H1 (cell line): ENCODE results near the gene XYLB. TPM values are rescaled to one million over a fixed set of nuclear protein-coding genes. Genes with fewer than 3 reads are reported as not detected.
A peak's percentile ranks its signal among the peaks of the same experiment; 100 is the strongest.

Source experiments
- CTCF ChIA-PET: fragments of 300-600 bp; sonication (Branson Sonifier 250); formaldehyde crosslinking; loops from one replicate; lab custom pipeline; 2021; ENCODE audit not compliant: partially characterized antibody; lab: Charles Lee
- POLR2A ChIA-PET: fragments of 300-600 bp; sonication (Branson Sonifier 250); formaldehyde crosslinking; loops from one replicate; lab custom pipeline; 2021; ENCODE audit warnings: inconsistent platforms; ENCODE audit not compliant: partially characterized antibody; lab: Charles Lee
- DNase-seq, 2 experiments: peaks; one replicate each; pipeline versions ENCODE4 v3.0.0 to v3.0.0-alpha.2; 2010 to 2022; ENCODE audit warnings: low spot score in 2 of 2, low read depth in 1 of 2, mixed read lengths in 1 of 2
- FAIRE-seq: peaks from 2 replicates; lab custom pipeline; 2011; peaks lifted over from hg19 to GRCh38; lab: Jason Lieb, UNC
- H2AFZ ChIP-seq: 2 replicates; pipeline ENCODE4 v1.8.1; 2012; ENCODE audit warnings: low read length, inconsistent platforms
- H2AK5ac ChIP-seq: 2 replicates; pipeline ENCODE4 v1.6.1; 2013; ENCODE audit warnings: low read depth, low read length
- H2BK120ac ChIP-seq: replicated peaks from 2 replicates; pipeline ENCODE3; 2013; ENCODE audit warnings: low read depth, low read length, inconsistent platforms
- H2BK12ac ChIP-seq: 2 replicates; pipeline ENCODE4 v1.6.1; 2013; ENCODE audit warnings: low read depth, low read length
- H2BK15ac ChIP-seq: 2 replicates; pipeline ENCODE4 v1.6.1; 2013; ENCODE audit warnings: low read length
- H2BK20ac ChIP-seq: 2 replicates; pipeline ENCODE4 v1.6.1; 2013; ENCODE audit warnings: low read length
- H2BK5ac ChIP-seq: 2 replicates; pipeline ENCODE4 v1.6.1; 2013; ENCODE audit warnings: low read depth, low read length
- H3K14ac ChIP-seq: 2 replicates; pipeline ENCODE4 v1.6.1; 2013; ENCODE audit warnings: inconsistent platforms; ENCODE audit not compliant: insufficient read length
- H3K18ac ChIP-seq: 2 replicates; pipeline ENCODE4 v1.6.1; 2013; ENCODE audit warnings: low read length; ENCODE audit errors: extremely low read depth
- H3K23ac ChIP-seq: 2 replicates; pipeline ENCODE4 v1.6.1; 2013; ENCODE audit warnings: inconsistent platforms; ENCODE audit not compliant: insufficient read length
- H3K23me2 ChIP-seq: 2 replicates; pipeline ENCODE4 v1.6.1; 2013; ENCODE audit warnings: low read depth, low read length
- H3K27ac ChIP-seq: 2 replicates; pipeline ENCODE4 v1.6.1; 2011; ENCODE audit warnings: low read depth, low read length, inconsistent platforms
- H3K27me3 ChIP-seq, 4 experiments: replicated peaks in 1 of 4; 1 replicate in 1 of 4; 2 replicates in 3 of 4; pipeline versions ENCODE4 v1.6.1 to v1.8.1; 2011 to 2013; ENCODE audit warnings: low read length in 3 of 4, mild to moderate bottlenecking in 3 of 4, inconsistent platforms in 2 of 4, mixed read lengths in 2 of 4, moderate library complexity in 1 of 4; ENCODE audit not compliant: control insufficient read depth in 3 of 4, insufficient read depth in 3 of 4; ENCODE audit errors: extremely low read depth in 1 of 4
- H3K36me3 ChIP-seq, 4 experiments: 2 replicates each; pipeline versions ENCODE4 v1.6.1 to v1.8.1; 2011 to 2013; ENCODE audit warnings: mild to moderate bottlenecking in 4 of 4, low read length in 3 of 4, moderate library complexity in 2 of 4, control low read depth in 1 of 4, inconsistent platforms in 1 of 4; ENCODE audit not compliant: insufficient read depth in 4 of 4, control insufficient read depth in 2 of 4
- H3K4ac ChIP-seq: replicated peaks from 2 replicates; pipeline ENCODE3; 2013; ENCODE audit warnings: low read length, low read depth, mixed read lengths, inconsistent platforms; ENCODE audit not compliant: insufficient read length
- H3K4me1 ChIP-seq, 4 experiments: replicated peaks in 1 of 4; 1 replicate in 1 of 4; 2 replicates in 3 of 4; pipeline versions ENCODE4 v1.6.1 to v1.8.1; 2011 to 2013; ENCODE audit warnings: low read length in 3 of 4, inconsistent platforms in 2 of 4, mixed read lengths in 1 of 4; ENCODE audit not compliant: insufficient read depth in 4 of 4, control insufficient read depth in 3 of 4
- H3K4me2 ChIP-seq, 2 experiments: 2 replicates each; pipeline versions ENCODE4 v1.6.1 to v1.8.1; 2011 to 2013; ENCODE audit warnings: low read depth in 2 of 2, low read length in 2 of 2, control low read depth in 1 of 2, inconsistent platforms in 1 of 2, mild to moderate bottlenecking in 1 of 2; ENCODE audit not compliant: insufficient read depth in 1 of 2
- H3K4me3 ChIP-seq, 4 experiments: fragments of 200-600, 300-600 bp in 1 of 4; sonication (generic), shearing (Covaris generic), sonication (Bioruptor Twin) in 1 of 4; 2 replicates each; pipeline versions ENCODE4 v1.5.1 to v1.8.1; 2011 to 2016; ENCODE audit warnings: low read length in 4 of 4, low read depth in 3 of 4, control low read depth in 2 of 4, inconsistent platforms in 2 of 4, mild to moderate bottlenecking in 2 of 4, mixed read lengths in 1 of 4, moderate library complexity in 1 of 4; ENCODE audit not compliant: insufficient read depth in 2 of 4; ENCODE audit errors: extremely low read depth in 1 of 4
- H3K56ac ChIP-seq: replicated peaks from 2 replicates; pipeline ENCODE3; 2013; ENCODE audit warnings: low read depth, mild to moderate bottlenecking, mixed read lengths, low read length, inconsistent platforms; ENCODE audit not compliant: insufficient read length
- H3K79me1 ChIP-seq: 2 replicates; pipeline ENCODE4 v1.6.1; 2013; ENCODE audit warnings: low read depth, low read length, control low read depth
- H3K79me2 ChIP-seq, 2 experiments: 2 replicates each; pipeline versions ENCODE4 v1.6.1 to v1.8.1; 2012 to 2013; ENCODE audit warnings: low read length in 2 of 2, mild to moderate bottlenecking in 2 of 2, inconsistent platforms in 1 of 2; ENCODE audit not compliant: insufficient read depth in 2 of 2, control insufficient read depth in 1 of 2
- H3K9ac ChIP-seq, 4 experiments: replicated peaks in 1 of 4; 1 replicate in 1 of 4; 2 replicates in 3 of 4; pipeline versions ENCODE4 v1.6.1 to v1.8.1; 2011 to 2013; ENCODE audit warnings: low read depth in 3 of 4, low read length in 3 of 4, control low read depth in 2 of 4, mild to moderate bottlenecking in 2 of 4, moderate library complexity in 2 of 4, inconsistent platforms in 1 of 4; ENCODE audit errors: extremely low read depth in 1 of 4
- H3K9me3 ChIP-seq, 2 experiments: 2 replicates each; pipeline versions ENCODE4 v1.6.1 to v1.8.1; 2012 to 2013; ENCODE audit warnings: mild to moderate bottlenecking in 2 of 2, moderate library complexity in 2 of 2, control low read depth in 1 of 2, inconsistent platforms in 1 of 2, low read depth in 1 of 2, low read length in 1 of 2, mixed read lengths in 1 of 2; ENCODE audit not compliant: insufficient read depth in 2 of 2
- H4K20me1 ChIP-seq, 2 experiments: replicated peaks in 1 of 2; 2 replicates each; pipeline versions ENCODE3 to v1.8.1; 2011 to 2013; ENCODE audit warnings: inconsistent platforms in 2 of 2, low read length in 2 of 2, mild to moderate bottlenecking in 1 of 2; ENCODE audit not compliant: insufficient read depth in 2 of 2, control insufficient read depth in 1 of 2
- H4K5ac ChIP-seq: 2 replicates; pipeline ENCODE4 v1.6.1; 2013; ENCODE audit warnings: low read length, low read depth, mixed read lengths, inconsistent platforms; ENCODE audit not compliant: insufficient read length
- H4K8ac ChIP-seq: 2 replicates; pipeline ENCODE4 v1.8.0; 2013; ENCODE audit warnings: mild to moderate bottlenecking, moderate library complexity, low read length, inconsistent platforms; ENCODE audit not compliant: insufficient read depth; ENCODE audit errors: extremely low read depth
- H4K91ac ChIP-seq: replicated peaks from 2 replicates; pipeline ENCODE3; 2013; ENCODE audit warnings: low read length, mixed read lengths, inconsistent platforms; ENCODE audit not compliant: insufficient read length
- BACH1 ChIP-seq: IDR thresholded peaks from 2 replicates; pipeline ENCODE4 v1.6.1; 2012; ENCODE audit warnings: low read length, improper control_type of control experiment
- CHD1 ChIP-seq: IDR thresholded peaks from 2 replicates; pipeline ENCODE4 v1.6.1; 2012; ENCODE audit warnings: low read depth, low read length, improper control_type of control experiment
- E2F6 ChIP-seq: IDR thresholded peaks from 2 replicates; pipeline ENCODE4 v1.6.1; 2012; ENCODE audit warnings: inconsistent platforms
- GTF2F1 ChIP-seq: IDR thresholded peaks from 2 replicates; pipeline ENCODE4 v1.6.1; 2012; ENCODE audit warnings: low read depth, low read length, improper control_type of control experiment, borderline replicate concordance
- JUND ChIP-seq: IDR thresholded peaks from 2 replicates; pipeline ENCODE4 v1.6.1; 2011; ENCODE audit warnings: mild to moderate bottlenecking, improper control_type of control experiment, low read length
- KDM1A ChIP-seq: fragments of 200-600, 300-600 bp; sonication (generic); IDR thresholded peaks from 2 replicates; pipeline ENCODE4 v1.7.1; 2016; ENCODE audit warnings: mild to moderate bottlenecking, low read length, borderline replicate concordance
- MAX ChIP-seq: IDR thresholded peaks from 2 replicates; pipeline ENCODE4 v1.6.1; 2012; ENCODE audit warnings: inconsistent platforms
- TBP ChIP-seq: IDR thresholded peaks from 2 replicates; pipeline ENCODE4 v1.6.1; 2011; ENCODE audit warnings: low read depth, low read length, improper control_type of control experiment
- TEAD4 ChIP-seq: IDR thresholded peaks from 2 replicates; pipeline ENCODE4 v1.6.1; 2012; ENCODE audit warnings: low read depth, low read length, inconsistent platforms, mixed read lengths
- ZNF274 ChIP-seq: IDR thresholded peaks from 2 replicates; pipeline ENCODE4 v1.7.0; 2012; ENCODE audit warnings: low read length, borderline replicate concordance; ENCODE audit errors: extremely low read depth
- WGBS, 2 experiments: shearing (Covaris generic) in 1 of 2; methylation state at CpG; one replicate each; pipeline versions ENCODE4 v1.1.6 to v1.1.7; 2013 to 2015; ENCODE audit warnings: low lambda C conversion rate in 2 of 2, mixed read lengths in 2 of 2, inconsistent platforms in 1 of 2, low coverage in 1 of 2, missing lambda C conversion rate in 1 of 2; ENCODE audit not compliant: insufficient replicate concordance in 2 of 2, insufficient coverage in 1 of 2, insufficient read length in 1 of 2; ENCODE audit errors: extremely low coverage in 1 of 2, missing lambda C conversion rate in 1 of 2; 5-methylcytosine and 5-hydroxymethylcytosine counted together
- polyA plus RNA-seq, 7 experiments: library from polyadenylated mRNA; depleted of rRNA in 3 of 7; stranded (reverse) in 5 of 7; unstranded in 2 of 7; fragments of >200 nt in 5 of 7; fragments of 200-250 nt in 2 of 7; gene quantifications; 1 replicate in 5 of 7; 2 replicates in 1 of 7; 4 replicates in 1 of 7; pipeline versions ENCODE4 v1.2.1 to v1.2.3, GENCODE V29; 2011 to 2013; ENCODE audit warnings: missing spikeins in 2 of 7, mixed read lengths in 2 of 7
- total RNA-seq: library from RNA; stranded (reverse); fragmentation: NEBNext Ultra II Directional; extraction: Animal tissue kit (Norgen Biotek cat#: 25700); gene quantifications from 2 replicates; pipeline ENCODE4 v1.2.1, GENCODE V29; 2021

Gene XYLB
- total and polyA plus RNA-seq, 2 of the 8 experiments (the other 6 are each of a cell fraction or from before 2014, with no cell fraction given): 1.7 to 5.5 TPM

- Histone ChIP-seq H4K8ac (peak within 1 kb of the TSS; percentile 99), H4K20me1 (peaks cover 15 to 21% of the 10 kb centered on the region in 2 experiments), H3K4me2 (peak within 1 kb of the TSS; percentile 96 to 97), H2BK120ac (peak within 1 kb of the TSS; percentile 74), H3K23me2 (peaks cover 20% of the 10 kb centered on the region), H3K56ac (peak within 1 kb of the TSS; percentile 92), H3K9me3 (0 out of 4 replicates have a peak, but pooled peaks cover 0 to 5% of the 10 kb centered on the region in 2 experiments), H3K4ac (peak within 1 kb of the TSS; percentile 96), H2BK12ac (peak within 1 kb of the TSS; percentile 93), H4K5ac (peak within 1 kb of the TSS; percentile 24), H2AFZ (0 out of 2 replicates have a peak within 1 kb of the TSS, but pooled peaks have one; percentile 43), H3K36me3 (no peaks in the 10 kb centered on the region; a peak in 1 of 8 replicates), H3K14ac (peak within 1 kb of the TSS; percentile 89), H3K27me3 (no peaks in the 10 kb centered on the region), H3K9ac (peak within 1 kb of the TSS; percentile 97 to 99 (median 99)), H3K27ac (peak within 1 kb of the TSS; percentile 99), H2AK5ac (no peak within 1 kb of the TSS; the same call in none of the 2 replicates), H3K4me3 (peak within 1 kb of the TSS; percentile 82 to 99 (median 91)), H3K18ac (peak within 1 kb of the TSS; percentile 72), H4K91ac (peak within 1 kb of the TSS; percentile 97), H2BK15ac (peak within 1 kb of the TSS; percentile 63; the same call in 1 of the 2 replicates), H2BK20ac (no peak within 1 kb of the TSS), H3K4me1 (peaks cover 10 to 18% (median 13%) of the 10 kb centered on the region in 4 experiments), H2BK5ac (peak within 1 kb of the TSS; percentile 94), H3K79me1 (peaks cover 9% of the 10 kb centered on the region), H3K79me2 (peaks cover 30 to 41% of the 10 kb centered on the region in 2 experiments), H3K23ac (no peak within 1 kb of the TSS)
- FAIRE-seq (peak; percentile 28), DNase-seq (peak; percentile 65 to 85)
- POLR2A ChIA-PET: interaction anchor here (0.8 to 1.3 kb wide), 5 partner anchors 9 to 316 kb away, joined by 3 to 4 read pairs (median 4); partner anchors contain the start of genes ACAA1 and XYLB
- 5% methylated on average over 25 of the region's 48 CpGs; no CpG with 5 or more reads in 1 of the 2 experiments for WGBS, 2 experiments
- CTCF ChIA-PET: interaction anchor here (0.6 to 1.4 kb wide), 5 partner anchors 27 to 203 kb away, joined by 3 read pairs; no protein-coding TSS in a partner anchor
- TF ChIP-seq TEAD4: no peak
- peak; percentile 63 for TF ChIP-seq BACH1
- no peak for TF ChIP-seq ZNF274
- peak; percentile 82 for TF ChIP-seq KDM1A
- no peak for TF ChIP-seq GTF2F1
- TF ChIP-seq E2F6: peak; percentile 70
- peak; percentile 71 for TF ChIP-seq MAX
- TF ChIP-seq JUND: 0 out of 2 replicates have a peak, but pooled peaks have one; percentile 9
- peak; percentile 32; the same call in 1 of the 2 replicates for TF ChIP-seq TBP
- TF ChIP-seq CHD1: no peak
Measured at GRCh38 chr3:38453075-38453912, 106.7 kb downstream of the XYLB start, which contains the start of gene ACVR2B. TSS of gene ACVR2B (plus strand) at chr3:38453890. CDS start at chr3:38454323, 433 bp downstream.
